Thymus (tissue), 11 donors: ENCODE data around the gene INF2. TPM values are rescaled to one million over a fixed set of nuclear protein-coding genes. Genes with fewer than 3 reads are reported as not detected.

Experiments used
- DNase-seq, 9 donors: peaks; one replicate each; pipeline ENCODE4 v3.0.0-alpha.2; 2013; ENCODE audit warnings: low spot score in 9 of 9, low read depth in 6 of 9, missing footprints in 1 of 9
- H3K27ac ChIP-seq, 2 donors: one replicate each; pipeline ENCODE4 v1.5.1; 2013; ENCODE audit warnings: control low read depth in 1 of 2, low read depth in 1 of 2, low read length in 1 of 2, mild to moderate bottlenecking in 1 of 2, moderate library complexity in 1 of 2
- H3K27me3 ChIP-seq, 2 donors: one replicate each; pipeline ENCODE4 v1.5.1; 2013; ENCODE audit warnings: low read length in 1 of 2; ENCODE audit not compliant: control insufficient read depth in 2 of 2, insufficient read depth in 1 of 2
- H3K36me3 ChIP-seq, 2 donors: one replicate each; pipeline ENCODE4 v1.5.1; 2013; ENCODE audit warnings: low read length in 1 of 2, mild to moderate bottlenecking in 1 of 2, moderate library complexity in 1 of 2; ENCODE audit not compliant: control insufficient read depth in 2 of 2, insufficient read depth in 2 of 2
- H3K4me1 ChIP-seq, 2 donors: one replicate each; pipeline ENCODE4 v1.5.1; 2013; ENCODE audit warnings: low read length in 2 of 2; ENCODE audit not compliant: control insufficient read depth in 2 of 2, insufficient read depth in 2 of 2
- H3K4me3 ChIP-seq, 2 donors: one replicate each; pipeline ENCODE4 v1.5.1; 2013; ENCODE audit warnings: low read length in 2 of 2, control low read depth in 1 of 2, mild to moderate bottlenecking in 1 of 2
- H3K9me3 ChIP-seq, 2 donors: one replicate each; pipeline ENCODE4 v1.5.1; 2013; ENCODE audit warnings: low read length in 1 of 2, mild to moderate bottlenecking in 1 of 2; ENCODE audit not compliant: control insufficient read depth in 2 of 2, insufficient read depth in 1 of 2
- WGBS: extraction: QIAGEN DNeasy Blood & Tissue Kit; methylation state at CpG from one replicate; pipeline ENCODE4 v1.1.7; 2013; 5-methylcytosine and 5-hydroxymethylcytosine counted together
- polyA plus RNA-seq: library from polyadenylated mRNA; stranded (reverse); fragments of 200-250 nt; gene quantifications from one replicate; pipeline ENCODE4 v1.2.3, GENCODE V29; 2013
- total RNA-seq: library from RNA; stranded (reverse); fragments of 120-200 nt; gene quantifications from one replicate; pipeline ENCODE4 v1.2.4, GENCODE V29; 2013
- donor health status: healthy.

Gene INF2
- total and polyA plus RNA-seq, 2 donors = 8.7 to 57.9 TPM

GRCh38 chr14:104718871-104719270, 29.5 kb downstream of the INF2 start:
- no peak for DNase-seq
- 97% methylated on average over 11 of the region's 11 CpGs for WGBS
- H3K4me1 ChIP-seq = peaks cover 0 to 3% of the 10 kb centered on the region in 2 donors
- H3K36me3 ChIP-seq = peaks cover 17 to 28% of the 10 kb centered on the region in 2 donors
- no peaks in the 10 kb centered on the region for H3K9me3 ChIP-seq
- H3K4me3 ChIP-seq = no peak overlapping the region
- no peak overlapping the region for H3K27ac ChIP-seq
- peaks cover 3 to 6% of the 10 kb centered on the region in 2 donors for H3K27me3 ChIP-seq

GRCh38 chr14:104719343-104719742, 29.9 kb downstream of the INF2 start:
- WGBS = 98% methylated on average over 15 of the region's 15 CpGs
- no peaks in the 10 kb centered on the region for H3K9me3 ChIP-seq
- no peak overlapping the region for H3K4me3 ChIP-seq
- peaks cover 0 to 4% of the 10 kb centered on the region in 2 donors for H3K4me1 ChIP-seq
- peaks cover 8 to 9% of the 10 kb centered on the region in 2 donors for H3K27me3 ChIP-seq
- DNase-seq = no peak
- H3K27ac ChIP-seq = no peak overlapping the region
- H3K36me3 ChIP-seq = peaks cover 14 to 28% of the 10 kb centered on the region in 2 donors

- H3K4me1 ChIP-seq = peaks cover 0 to 6% of the 10 kb centered on the region in 2 donors
- H3K9me3 ChIP-seq = no peaks in the 10 kb centered on the region
- H3K27ac ChIP-seq = no peak overlapping the region
- peaks cover 8 to 16% of the 10 kb centered on the region in 2 donors for H3K36me3 ChIP-seq
- H3K4me3 ChIP-seq = no peak overlapping the region
- 95% methylated on average over 18 of the region's 18 CpGs for WGBS
- no peak for DNase-seq
- peaks cover 17 to 34% of the 10 kb centered on the region in 2 donors for H3K27me3 ChIP-seq
These were observed 32.4 kb downstream of the INF2 start for GRCh38 chr14:104721505-104722431.

GRCh38 chr14:104722938-104723650, 33.7 kb downstream of the INF2 start:
- Histone ChIP-seq H3K36me3 (peaks cover 8 to 16% of the 10 kb centered on the region in 2 donors), H3K4me3 (peak overlapping the region in 1 of 2 donors; percentile 60), H3K27me3 (peaks cover 17 to 40% of the 10 kb centered on the region in 2 donors), H3K9me3 (no peaks in the 10 kb centered on the region), H3K27ac (no peak overlapping the region), H3K4me1 (peaks cover 0 to 6% of the 10 kb centered on the region in 2 donors)
- DNase-seq = peak in 1 of 9 donors; percentile 17
- 60% methylated on average over 26 of the region's 26 CpGs for WGBS

GRCh38 chr14:104723651-104724406, 34.4 kb downstream of the INF2 start, which contains the start of gene ADSS1:
Gene ADSS1 (plus strand): TSS chr14:104724229. CDS start chr14:104724271, 42 bp downstream.
- under 1% methylated on average over 82 of the region's 82 CpGs for WGBS
- peaks cover 7 to 13% of the 10 kb centered on the region in 2 donors for H3K36me3 ChIP-seq
- no peak within 1 kb of the TSS for H3K27ac ChIP-seq
- peaks cover 0 to 6% of the 10 kb centered on the region in 2 donors for H3K4me1 ChIP-seq
- H3K4me3 ChIP-seq = peak within 1 kb of the TSS; percentile 53 to 60
- H3K27me3 ChIP-seq = peaks cover 17 to 46% of the 10 kb centered on the region in 2 donors
- DNase-seq = peak in 7 of 9 donors; percentile 36 to 77 (median 62)
- H3K9me3 ChIP-seq = no peaks in the 10 kb centered on the region

GRCh38 chr14:104724407-104724980, 35.1 kb downstream of the INF2 start:
- no peak for DNase-seq
- Histone ChIP-seq H3K9me3 (no peaks in the 10 kb centered on the region), H3K4me3 (peak overlapping the region; percentile 53 to 60), H3K36me3 (peaks cover under 1 to 7% of the 10 kb centered on the region in 2 donors), H3K4me1 (peaks cover 0 to 6% of the 10 kb centered on the region in 2 donors), H3K27me3 (peaks cover 17 to 46% of the 10 kb centered on the region in 2 donors), H3K27ac (no peak overlapping the region)
- WGBS = 10% methylated on average over 27 of the region's 27 CpGs

GRCh38 chr14:104724981-104725771, 35.8 kb downstream of the INF2 start:
- peaks cover 0 to 6% of the 10 kb centered on the region in 2 donors for H3K4me1 ChIP-seq
- no peak for DNase-seq
- H3K27ac ChIP-seq = no peak overlapping the region
- H3K9me3 ChIP-seq = no peaks in the 10 kb centered on the region
- WGBS = 81% methylated on average over 24 of the region's 24 CpGs
- no peak overlapping the region for H3K4me3 ChIP-seq
- peaks cover 0 to 3% of the 10 kb centered on the region in 2 donors for H3K36me3 ChIP-seq
- H3K27me3 ChIP-seq = peaks cover 17 to 46% of the 10 kb centered on the region in 2 donors
